ENCODE measurements around the gene ST8SIA4.

DNA sequence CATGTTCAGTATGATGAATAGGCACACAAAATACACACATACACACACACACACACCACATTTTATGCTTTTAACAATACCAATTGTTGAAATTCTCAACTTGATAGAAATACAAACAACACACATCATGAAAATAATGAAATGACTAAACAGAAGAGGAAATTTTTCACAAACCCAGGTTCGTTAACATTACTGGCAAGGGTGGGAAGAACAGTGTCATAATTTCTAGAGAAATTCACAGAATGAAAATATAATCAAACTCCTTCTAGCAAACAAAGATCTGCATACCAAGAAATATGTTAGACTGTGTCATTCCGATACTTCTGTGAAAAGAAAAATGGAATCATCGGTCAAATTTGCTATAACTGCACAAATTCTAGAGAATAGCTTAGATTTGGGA, 41.9 kb downstream of the ST8SIA4 start:
- TF ChIP-seq, protein P1, sequence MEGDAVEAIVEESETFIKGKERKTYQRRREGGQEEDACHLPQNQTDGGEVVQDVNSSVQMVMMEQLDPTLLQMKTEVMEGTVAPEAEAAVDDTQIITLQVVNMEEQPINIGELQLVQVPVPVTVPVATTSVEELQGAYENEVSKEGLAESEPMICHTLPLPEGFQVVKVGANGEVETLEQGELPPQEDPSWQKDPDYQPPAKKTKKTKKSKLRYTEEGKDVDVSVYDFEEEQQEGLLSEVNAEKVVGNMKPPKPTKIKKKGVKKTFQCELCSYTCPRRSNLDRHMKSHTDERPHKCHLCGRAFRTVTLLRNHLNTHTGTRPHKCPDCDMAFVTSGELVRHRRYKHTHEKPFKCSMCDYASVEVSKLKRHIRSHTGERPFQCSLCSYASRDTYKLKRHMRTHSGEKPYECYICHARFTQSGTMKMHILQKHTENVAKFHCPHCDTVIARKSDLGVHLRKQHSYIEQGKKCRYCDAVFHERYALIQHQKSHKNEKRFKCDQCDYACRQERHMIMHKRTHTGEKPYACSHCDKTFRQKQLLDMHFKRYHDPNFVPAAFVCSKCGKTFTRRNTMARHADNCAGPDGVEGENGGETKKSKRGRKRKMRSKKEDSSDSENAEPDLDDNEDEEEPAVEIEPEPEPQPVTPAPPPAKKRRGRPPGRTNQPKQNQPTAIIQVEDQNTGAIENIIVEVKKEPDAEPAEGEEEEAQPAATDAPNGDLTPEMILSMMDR (IDR thresholded peaks at IDR 0.05), result no peak
- TF ChIP-seq ZFX (IDR thresholded peaks at IDR 0.05; ENCODE audit: borderline replicate concordance), result no peak
